Stimulated activated CD4-positive, alpha-beta T cell treated with anti-CD3 and anti-CD28 coated beads, Interleukin-1b, Interleukin-23, amount 100 ng/mL, for 48 hours (primary cell): ENCODE measurements around the gene NDST4.
"Not testable (repeated sequence)": the region's sequence is repeated elsewhere in the genome, so short reads cannot be mapped to it uniquely, and the experiment has no call there.

Experiments
- DNase-seq: peaks from one replicate; pipeline ENCODE4 v3.0.0-alpha.2; 2020

Gene NDST4

DNA sequence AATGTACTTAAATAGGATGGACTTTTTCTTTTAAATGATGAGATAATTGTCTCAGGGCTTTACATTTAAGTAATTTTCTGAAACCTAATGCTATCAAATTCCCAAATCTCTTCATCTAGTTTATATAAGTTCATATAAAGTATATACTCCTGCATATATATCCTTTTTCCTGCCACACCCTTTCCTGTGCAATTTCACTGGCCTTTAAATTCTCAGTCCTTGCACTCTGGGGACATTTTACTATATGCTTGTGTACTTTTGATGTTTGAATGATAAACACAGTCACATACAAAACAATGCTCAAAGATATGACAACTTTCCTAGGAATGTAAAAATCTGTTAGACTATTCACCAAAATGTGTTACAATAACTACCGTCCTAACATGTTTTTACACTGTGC lies 60.1 kb downstream of the NDST4 start:
- DNase-seq, result no peak

DNA sequence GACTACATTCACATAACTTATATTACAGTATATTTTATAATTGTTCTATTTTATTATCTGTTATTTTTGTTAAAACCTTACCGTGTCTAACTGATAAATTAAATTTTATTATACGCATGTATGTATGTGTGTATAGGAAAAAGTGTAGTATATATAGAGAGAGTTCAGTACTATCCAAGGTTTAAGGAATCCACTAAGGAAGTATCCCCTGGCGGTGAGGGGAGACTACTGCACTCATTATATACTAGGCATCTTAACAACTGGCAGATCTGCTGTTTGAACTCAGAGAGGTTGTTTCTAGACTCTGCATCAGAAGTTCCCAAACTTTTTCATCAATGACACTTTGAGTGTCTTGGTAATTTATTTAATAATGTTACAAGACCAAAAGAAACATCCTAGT lies 70.9 kb downstream of the NDST4 start:
- DNase-seq, result no peak

DNA sequence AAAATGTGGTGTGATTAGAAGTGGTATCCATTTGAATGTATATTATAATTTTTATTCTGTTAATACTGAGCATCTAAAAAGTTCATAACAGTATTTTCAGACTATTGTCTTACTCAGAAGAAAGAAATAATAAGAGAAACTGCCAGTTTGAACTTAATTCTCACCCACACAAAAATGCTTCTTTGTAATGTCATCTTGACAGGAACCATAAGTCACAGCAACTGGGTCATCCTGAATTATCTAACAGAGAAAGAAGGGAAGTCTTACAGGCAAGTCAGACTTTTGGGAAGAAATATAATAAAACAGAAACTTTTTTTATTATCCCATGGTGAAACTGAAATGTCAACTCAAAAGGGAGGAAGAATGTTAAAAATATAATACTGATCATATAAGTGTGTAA lies 83.1 kb downstream of the NDST4 start:
- DNase-seq, result no peak

DNA sequence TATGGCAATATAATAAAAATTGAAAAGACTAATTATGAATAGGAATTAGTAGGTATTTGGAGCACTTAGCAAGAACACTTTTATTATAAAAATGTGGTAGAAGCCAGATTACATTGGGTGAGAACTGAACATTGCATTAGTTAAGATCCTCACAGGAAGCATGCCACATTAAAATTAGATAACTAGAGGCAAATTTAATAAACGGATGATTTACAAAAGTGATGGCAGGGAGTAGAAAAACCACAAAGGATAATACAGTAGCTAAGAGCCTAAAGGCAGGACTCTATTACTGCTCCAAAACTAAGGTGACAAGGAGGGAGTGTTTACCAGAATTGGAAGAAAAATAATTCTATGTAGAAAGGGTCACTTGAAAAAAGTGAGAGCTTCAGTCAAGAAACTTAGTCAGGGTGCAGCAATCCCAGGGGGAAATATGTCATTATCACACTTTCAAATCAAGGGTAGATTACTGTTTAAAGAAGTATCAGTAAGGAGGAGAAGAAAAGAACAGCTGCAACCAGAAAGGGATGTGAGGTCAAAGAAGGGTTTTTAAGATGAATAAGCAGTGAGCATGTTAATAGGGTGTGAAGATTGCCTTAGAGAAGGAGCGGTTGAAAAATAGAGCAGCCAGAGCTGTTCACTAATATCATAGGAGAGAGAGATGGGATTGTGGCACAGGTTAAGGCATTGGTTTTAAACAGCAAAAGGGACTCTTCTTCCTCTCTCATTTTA lies 84.6 kb downstream of the NDST4 start:
- DNase-seq, result no peak

DNA sequence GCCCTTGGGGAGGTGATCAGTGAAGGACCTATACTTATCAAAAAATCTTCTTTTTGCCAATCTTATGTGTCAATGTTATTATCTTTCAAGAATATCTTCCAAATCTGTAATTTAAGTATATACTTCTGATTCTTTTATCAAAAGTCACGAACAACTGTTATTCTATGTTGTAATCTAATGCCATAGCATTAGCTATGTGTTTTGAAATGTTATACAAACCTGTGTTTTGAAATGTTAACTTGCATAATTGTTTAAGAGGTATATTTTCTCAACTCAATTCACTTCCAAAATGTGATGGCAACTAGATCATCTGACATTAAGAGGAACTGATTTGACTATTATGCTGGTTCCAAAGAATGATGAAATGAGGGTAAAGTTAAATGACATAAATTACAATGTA lies 113.5 kb downstream of the NDST4 start:
- no peak for DNase-seq

DNA sequence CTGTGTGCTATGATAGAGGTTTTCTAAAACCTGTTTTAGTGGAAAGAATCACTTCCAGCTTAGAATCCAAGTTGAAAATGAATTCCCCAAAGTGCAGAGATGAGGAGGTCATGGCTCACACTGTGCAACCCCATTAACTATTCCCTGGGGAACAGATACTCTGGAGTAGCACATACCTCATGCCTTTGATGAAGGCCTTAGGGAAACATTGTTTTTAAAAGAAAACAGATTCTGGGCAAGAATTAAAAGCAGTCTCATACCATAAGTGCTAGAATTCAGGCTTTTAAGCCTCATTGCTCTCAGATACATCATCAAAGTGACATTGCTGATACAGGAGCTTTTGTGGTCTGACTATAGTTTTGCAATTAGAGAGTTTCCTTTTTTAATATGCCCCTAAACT lies 115.1 kb downstream of the NDST4 start:
- no peak for DNase-seq

DNA sequence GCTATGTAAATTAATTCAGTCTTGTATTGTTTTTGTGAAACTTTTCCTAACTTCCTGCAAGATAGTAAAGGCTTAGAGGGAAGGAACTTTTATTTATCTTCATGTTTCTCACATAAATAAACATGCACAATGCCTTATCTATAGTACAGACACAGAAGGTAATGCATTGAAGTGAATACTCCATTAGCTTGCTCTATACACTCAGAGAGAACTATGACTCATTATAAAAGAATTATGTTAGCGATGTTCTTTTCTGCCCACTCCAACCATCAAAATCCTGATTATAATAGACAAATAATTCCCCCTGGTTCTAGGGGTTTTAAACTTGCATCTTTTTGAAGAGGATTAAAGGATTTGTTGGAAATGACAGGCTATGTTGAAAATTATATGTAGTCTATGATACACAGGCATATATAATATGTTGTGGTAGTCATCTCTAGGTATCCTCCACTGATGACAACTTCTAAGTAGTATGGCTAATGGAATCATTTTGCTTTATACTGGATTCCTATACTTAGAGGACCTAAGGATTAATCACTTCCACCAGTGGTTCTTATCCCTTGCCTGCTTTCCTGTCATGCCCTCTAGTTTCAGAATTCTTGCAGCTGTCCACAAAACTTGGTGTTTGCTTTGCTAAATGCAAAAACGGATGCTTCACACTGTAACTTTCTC lies 115.7 kb downstream of the NDST4 start:
- no peak for DNase-seq

DNA sequence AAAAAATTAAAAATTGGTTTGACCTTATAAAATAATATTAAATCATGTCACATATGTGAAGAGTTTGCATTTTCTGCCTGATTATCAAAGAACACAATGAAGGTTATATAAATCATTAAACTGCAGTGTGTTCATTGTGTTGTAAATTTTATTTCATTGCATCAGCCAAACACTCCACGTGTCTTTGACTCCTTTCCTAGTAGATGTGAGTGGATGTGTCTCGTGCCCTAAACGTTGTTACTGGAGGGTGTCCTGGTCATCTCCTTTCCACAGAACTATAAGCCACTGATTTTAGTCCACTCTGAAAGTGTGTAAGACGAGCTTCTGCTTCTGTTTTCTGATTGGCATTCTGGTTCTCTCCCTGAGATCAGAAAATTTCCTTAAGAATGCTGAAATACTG lies 127.3 kb downstream of the NDST4 start:
- DNase-seq, result no peak

DNA sequence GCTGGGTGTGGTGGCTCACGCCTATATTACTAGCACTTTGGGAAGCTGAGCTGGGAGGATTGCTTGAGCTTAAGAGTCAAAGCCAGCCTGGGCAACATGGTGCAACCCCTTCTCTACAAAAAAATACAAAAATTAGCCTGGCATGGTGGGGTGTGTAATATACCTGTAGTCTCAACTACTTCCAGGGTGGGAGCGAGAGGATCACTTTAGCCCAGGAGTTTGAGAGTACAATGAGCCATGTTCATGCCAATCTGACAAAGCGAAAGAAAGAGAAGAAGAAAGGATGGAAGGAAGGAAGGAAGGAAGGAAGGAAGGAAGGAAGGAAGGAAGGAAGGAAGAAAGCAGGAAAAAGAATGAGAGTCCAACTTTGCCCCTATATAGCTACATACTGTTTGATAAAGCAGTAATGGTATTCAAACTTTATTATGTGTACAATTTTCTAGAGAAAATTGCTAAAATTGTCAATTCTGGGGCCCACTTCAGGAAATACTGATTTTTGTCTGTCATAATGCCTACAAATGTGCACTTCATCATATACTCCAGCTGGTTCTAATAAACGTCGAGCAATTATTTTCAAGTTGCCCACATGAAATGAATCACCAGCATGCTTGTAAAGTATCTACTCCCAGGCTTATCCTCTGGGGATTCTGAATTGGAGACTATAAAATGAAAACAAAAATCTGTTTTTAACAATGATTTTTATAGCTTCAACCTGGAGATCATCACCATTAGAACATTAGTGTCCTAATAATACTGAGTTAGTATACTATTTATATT lies 132.3 kb downstream of the NDST4 start:
- DNase-seq, result no peak

DNA sequence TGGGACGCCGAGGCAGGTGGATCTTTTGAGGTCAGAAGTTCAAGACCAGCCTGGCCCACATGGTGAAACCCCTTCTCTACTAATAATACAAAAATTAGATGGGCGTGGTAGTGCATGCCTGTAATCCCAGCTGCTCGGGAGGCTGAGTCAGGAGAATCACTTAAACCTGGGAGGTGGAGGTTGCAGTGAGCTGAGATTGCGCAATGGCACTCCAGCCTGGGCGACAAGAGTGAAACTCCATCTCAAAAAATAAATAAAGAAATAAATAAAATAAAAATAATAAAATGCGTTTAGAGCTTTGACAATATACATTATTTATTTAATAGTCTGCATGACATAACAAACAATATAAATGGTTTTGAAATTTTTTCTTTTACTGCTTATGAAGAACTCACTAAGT lies 133.0 kb downstream of the NDST4 start:
- DNase-seq, result not testable (repeated sequence)

DNA sequence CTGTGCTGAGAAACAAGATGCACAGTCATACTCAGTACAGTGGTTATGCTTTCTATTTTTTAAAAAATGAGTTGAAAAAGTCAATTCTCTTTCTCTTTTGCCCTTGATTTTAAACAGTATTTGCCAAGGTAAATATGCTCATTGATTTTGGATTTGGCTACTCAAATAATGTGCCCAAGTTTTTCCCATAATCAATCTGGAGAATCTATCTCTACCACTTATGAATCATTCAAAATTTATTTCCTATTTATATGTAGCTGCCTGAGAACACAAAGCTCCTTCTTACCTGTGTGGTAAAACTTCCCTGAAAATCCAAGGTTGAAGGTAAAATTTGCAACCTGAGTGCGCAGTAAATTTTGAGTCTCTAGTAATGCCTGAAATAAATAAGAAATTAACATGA lies 136.5 kb downstream of the NDST4 start:
- no peak for DNase-seq

DNA sequence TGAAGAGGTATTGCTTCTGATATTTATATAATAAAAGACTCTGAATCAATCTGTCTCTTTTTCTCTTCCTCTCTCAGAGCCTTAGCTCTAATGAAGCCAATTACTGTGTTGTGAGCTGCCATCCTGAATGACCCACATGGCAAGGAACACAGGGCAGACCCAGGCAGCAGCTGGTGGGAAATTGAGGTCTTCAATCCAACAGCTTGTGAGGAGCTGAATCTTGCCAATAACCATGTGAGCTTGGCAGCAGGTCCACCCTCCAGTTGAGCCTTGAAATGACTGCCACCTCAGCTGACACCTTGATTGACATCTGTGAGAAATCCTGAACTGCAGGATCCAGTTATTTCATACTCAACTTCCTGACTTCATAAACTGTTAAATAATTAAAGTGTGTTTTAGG lies 149.4 kb downstream of the NDST4 start:
- no peak for DNase-seq

DNA sequence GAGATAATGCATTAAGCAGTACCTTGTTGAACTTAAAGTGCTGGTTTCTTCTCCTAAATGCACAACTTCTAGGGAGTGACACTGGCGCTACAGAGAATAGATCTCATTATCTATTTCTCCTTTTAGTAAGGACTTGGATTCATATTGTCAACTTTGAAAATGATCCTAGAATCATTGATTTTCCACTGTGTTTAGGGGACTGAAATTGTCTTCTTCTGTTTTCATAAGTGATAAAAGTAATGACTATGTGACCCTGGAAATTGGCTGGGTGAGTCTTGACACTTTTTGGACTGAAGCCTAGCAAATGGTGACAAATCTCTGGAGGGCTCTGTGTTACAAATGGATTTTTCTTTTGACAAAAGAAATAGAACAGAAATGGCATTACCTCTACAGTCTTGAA lies 167.8 kb downstream of the NDST4 start:
- DNase-seq, result no peak

DNA sequence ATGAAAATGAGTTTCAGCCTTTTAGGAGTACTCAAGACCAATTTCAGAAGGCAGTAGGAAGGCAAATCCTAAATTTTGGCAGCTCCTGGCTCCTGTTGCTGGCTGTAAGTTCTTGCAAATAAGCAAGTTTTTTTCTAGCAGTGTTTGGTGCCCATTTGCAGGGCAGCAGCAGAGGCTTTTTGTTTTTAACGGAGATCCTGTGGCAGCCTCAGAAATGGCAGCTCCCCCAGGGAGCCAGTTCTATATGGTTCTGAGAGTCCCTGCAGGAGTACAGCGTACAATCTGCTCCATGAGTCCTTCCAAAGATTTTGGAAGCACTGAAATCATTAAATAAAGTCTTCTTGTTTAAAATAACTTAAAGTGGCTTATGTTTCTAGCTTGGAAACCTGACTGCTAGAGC lies 171.9 kb downstream of the NDST4 start:
- no peak for DNase-seq

DNA sequence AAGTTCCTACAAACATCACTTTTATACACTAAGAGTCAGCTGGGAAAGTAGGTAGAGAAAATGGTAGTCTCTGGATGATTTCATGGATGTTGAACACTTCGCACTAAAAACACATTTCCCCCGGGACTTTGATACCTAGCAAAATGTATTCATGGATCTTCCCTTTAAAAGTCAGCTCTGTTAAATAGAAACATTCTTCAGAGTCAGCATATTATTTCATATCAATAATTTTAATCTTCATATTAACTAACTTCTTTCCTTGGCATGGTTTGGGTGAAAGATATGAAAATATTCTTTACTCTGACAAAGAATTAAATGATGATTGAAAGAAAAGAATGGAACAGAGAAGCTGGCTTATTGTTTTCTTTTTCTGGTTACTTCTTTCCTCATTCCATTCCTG lies 185.5 kb downstream of the NDST4 start:
- no peak for DNase-seq

DNA sequence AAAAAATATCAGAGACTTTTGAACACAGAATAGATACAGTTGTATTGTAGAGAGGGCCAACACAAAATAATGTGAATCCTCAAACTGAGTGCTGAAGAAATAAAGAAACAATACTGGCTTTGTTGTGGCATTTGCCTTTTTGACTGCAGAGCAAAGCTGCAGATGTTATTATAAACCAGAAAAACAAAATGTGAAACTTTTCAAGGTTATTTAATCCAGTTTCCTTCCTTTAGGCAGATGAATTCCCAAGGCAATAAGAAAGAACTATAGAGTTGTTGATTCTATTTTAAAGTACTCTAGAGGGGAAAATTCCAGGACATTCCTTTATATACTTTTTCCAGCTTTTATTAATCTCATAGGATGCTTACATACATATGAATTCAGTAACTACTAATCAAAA lies 186.8 kb downstream of the NDST4 start:
- DNase-seq, result no peak

DNA sequence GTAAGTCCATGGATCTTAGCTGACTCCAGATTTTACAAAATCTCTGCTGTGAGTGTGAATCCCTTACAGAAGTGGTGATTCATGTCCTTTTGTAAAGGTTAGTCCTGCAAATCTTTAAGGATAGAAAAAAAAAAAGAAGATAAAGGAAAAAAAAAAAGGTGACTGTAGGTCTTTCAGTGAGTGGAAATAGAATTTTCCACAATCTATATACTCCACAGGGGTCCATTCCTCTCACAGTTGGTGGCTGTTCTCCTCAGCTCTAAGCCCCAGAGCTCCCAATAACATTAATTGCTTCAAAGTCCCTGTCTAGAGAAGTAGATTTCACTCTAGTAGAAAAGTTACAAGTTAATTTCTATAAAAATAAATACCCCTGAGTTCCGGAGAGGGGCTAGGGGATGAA lies 189.1 kb downstream of the NDST4 start:
- no peak for DNase-seq

DNA sequence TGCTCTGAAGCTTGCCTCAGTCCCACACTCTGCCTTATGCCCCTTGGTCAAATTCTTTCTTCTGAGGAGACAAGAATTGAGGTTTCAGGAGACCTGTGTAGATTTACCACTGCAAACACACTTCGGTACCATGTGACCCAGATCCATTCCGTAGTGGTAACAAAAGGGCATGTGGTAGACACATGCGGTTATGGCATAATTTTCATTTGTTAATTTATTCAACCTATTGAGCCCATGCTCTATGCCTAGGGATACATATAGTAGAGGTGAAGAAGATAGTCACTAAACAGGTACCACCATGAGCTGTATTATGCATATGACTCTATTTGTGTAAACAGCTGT lies 190.9 kb downstream of the NDST4 start:
- DNase-seq, result no peak

DNA sequence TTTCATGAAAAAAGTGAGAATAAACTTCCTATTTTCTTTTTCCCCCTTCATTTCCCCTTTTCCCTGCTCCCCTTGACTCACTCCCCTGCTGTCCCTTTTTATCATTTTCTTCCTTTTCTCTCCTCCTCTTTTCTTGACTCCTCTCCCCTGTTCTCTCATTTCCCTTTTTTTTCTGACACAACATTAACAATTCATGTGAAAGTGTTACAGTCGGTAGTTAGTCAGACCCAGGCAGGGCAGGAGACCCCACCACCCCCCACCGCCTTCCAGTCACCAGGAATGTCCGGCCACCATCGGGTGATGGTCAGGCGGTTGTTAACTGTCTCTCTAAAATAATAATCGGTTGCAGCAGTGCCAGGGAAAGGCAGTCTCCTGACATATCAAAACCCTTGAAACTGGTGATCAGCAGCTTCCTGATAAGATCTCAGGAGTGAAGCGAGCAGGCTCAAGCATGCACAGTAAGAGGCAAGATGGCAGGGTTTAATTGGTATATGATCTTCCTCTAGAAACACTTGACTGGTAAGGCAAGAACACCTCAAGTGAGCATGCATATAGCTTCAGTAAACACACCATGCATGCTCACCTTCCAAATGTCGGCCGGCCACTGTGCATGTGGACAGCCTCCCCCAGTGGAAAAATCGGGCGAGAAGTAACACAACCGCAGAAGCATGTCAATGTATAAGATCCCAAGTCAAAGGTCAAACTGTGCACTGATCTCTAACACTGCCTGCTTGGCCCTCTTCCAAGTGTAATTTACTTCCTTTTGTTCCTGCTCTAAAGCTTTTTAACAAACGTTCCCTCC lies 191.4 kb downstream of the NDST4 start:
- no peak for DNase-seq

DNA sequence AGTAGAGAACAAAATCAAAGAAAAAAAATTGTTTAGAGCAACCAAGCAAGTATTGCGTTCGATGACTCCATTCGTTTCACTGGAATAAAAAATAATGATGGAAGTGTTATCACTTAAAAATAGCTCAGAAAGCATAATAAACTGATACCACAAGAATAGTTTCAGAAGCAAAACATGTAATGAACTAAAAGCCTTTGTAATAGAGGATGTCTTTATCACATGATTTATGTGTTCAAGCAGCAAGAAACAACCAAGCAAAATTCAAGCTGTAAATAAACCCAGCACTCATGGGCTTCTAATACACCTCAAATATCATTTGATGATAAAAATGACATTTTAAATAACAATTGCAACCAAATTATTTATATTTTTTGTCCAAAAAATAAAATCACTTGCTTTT lies 192.2 kb downstream of the NDST4 start:
- no peak for DNase-seq

DNA sequence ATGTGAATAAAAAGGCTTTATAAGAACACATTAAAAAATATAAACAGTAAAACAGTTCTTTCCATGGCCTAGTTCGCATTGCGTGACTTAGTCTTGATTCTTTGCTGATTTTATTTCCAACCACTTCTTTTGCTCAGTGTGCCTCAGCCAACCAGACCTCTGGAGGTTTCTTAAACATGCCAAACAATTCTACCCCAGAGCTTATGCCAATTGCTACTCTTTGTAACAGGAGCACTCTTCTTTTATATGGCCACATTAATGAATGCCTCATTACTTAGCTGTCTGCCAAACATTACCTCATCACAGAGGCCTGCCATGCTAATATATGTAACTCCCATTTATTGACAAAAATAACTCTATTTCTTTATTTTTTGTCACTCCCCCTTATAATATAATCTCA lies 202.3 kb downstream of the NDST4 start:
- DNase-seq, result no peak

DNA sequence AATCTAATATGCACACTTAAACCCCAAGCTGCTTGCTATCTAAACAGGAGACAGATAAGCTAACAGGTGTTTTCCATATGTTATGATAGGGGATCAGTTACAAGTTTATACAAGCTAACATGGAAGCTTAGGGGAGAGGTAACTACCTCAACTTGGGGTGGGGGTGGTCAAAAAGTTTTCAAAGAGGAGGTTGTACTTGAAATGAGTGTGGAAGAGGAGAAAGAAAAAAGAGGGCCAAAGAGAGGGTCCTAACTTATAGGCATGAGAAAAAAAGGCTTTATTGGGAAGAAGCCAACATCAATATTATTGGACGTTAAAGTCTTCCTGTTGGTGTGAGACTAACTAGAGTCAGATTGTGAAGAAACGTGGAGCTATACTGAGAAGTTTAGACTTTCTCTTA lies 205.9 kb downstream of the NDST4 start:
- no peak for DNase-seq

DNA sequence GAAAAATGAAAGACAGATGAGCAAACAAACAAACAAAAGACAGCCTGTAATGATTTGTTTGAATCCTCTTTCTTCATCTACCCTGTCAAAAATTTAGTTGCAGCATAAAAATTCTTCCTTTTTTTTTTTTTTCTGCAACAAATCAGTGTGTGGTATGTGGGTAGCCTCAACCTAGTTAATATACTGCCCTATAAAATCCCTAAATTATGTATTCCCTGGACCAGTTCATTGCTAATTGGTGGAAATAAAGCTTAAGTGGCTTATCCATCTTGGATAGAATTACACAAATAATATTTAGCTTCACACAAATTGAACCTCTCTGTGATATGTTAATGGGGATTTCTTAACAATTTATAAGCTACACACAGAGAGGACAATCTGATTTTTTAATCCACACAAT lies 208.4 kb downstream of the NDST4 start:
- DNase-seq, result no peak

DNA sequence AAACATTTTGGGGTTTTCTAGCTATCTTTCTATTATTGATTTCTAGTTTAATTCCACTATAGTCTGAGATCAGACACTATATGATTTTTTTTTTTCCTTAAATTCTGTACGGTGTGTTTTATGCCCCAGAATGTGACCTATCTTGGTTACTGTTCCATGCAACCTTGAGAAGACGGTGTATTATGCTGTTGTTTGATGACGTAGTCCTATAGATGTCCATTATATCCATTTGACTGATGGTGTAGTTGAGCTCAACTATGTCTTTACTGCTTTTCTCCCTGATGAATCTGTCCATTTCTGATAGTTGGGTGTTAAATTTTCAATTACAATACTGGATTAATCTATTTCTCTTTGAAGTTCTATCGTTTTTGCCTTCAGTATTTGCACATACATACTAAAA lies 212.5 kb downstream of the NDST4 start:
- no peak for DNase-seq
